HG03565 (cell line): Measurements from ENCODE around the gene ZNF488.

ENCODE experiments used
- ATAC-seq: cut with Tn5 transposase; IDR thresholded peaks from one replicate; pipeline ENCODE4 v1.9.1; 2021; ENCODE audit warnings: mild to moderate bottlenecking, moderate library complexity; ENCODE audit not compliant: unreplicated experiment

ZNF488 gene

GRCh38 chr10:47367646-47368045 lies 16.4 kb downstream of the ZNF488 start:
- no peak for ATAC-seq

- no peak for ATAC-seq
Measured at GRCh38 chr10:47366731-47367460, 17.2 kb downstream of the ZNF488 start.

GRCh38 chr10:47366181-47366631 lies 17.9 kb downstream of the ZNF488 start:
- ATAC-seq = no peak

- ATAC-seq = no peak
Measured at GRCh38 chr10:47365431-47366180, 18.5 kb downstream of the ZNF488 start.

GRCh38 chr10:47364911-47365310 lies 19.2 kb downstream of the ZNF488 start:
- ATAC-seq = no peak

- no peak for ATAC-seq
Measured at GRCh38 chr10:47364366-47364765, 19.7 kb downstream of the ZNF488 start.

- no peak for ATAC-seq
Measured at GRCh38 chr10:47363781-47364180, 20.3 kb downstream of the ZNF488 start.

GRCh38 chr10:47362199-47362598 lies 21.9 kb downstream of the ZNF488 start:
- ATAC-seq = no peak

- no peak for ATAC-seq
Measured at GRCh38 chr10:47361293-47361692, 22.8 kb downstream of the ZNF488 start.

- ATAC-seq = no peak
Measured at GRCh38 chr10:47360419-47361040, 23.6 kb downstream of the ZNF488 start.

GRCh38 chr10:47359626-47360418 lies 24.3 kb downstream of the ZNF488 start:
- ATAC-seq = no peak

GRCh38 chr10:47359101-47359500 lies 25.0 kb downstream of the ZNF488 start:
- no peak for ATAC-seq

- no peak for ATAC-seq
Measured at GRCh38 chr10:47358457-47358856, 25.6 kb downstream of the ZNF488 start.

- no peak for ATAC-seq
Measured at GRCh38 chr10:47357911-47358310, 26.2 kb downstream of the ZNF488 start.

- no peak for ATAC-seq
Measured at GRCh38 chr10:47357131-47357582, 26.9 kb downstream of the ZNF488 start.

- no peak for ATAC-seq
Measured at GRCh38 chr10:47356708-47357107, 27.4 kb downstream of the ZNF488 start.

- ATAC-seq = no peak
Measured at GRCh38 chr10:47354900-47355299, 29.2 kb downstream of the ZNF488 start.

- ATAC-seq = no peak
Measured at GRCh38 chr10:47354165-47354564, 29.9 kb downstream of the ZNF488 start.

GRCh38 chr10:47353351-47353750 lies 30.7 kb downstream of the ZNF488 start:
- ATAC-seq = no peak

GRCh38 chr10:47351899-47352815 lies 31.9 kb downstream of the ZNF488 start:
- ATAC-seq = no peak
